HG02943 (cell line): ENCODE results near the gene TRIO.

Experiments
- ATAC-seq: cut with Tn5 transposase; IDR thresholded peaks from one replicate; pipeline ENCODE4 v1.9.1; 2021; ENCODE audit warnings: mild to moderate bottlenecking, low read depth, moderate library complexity; ENCODE audit not compliant: unreplicated experiment

The TRIO gene

DNA sequence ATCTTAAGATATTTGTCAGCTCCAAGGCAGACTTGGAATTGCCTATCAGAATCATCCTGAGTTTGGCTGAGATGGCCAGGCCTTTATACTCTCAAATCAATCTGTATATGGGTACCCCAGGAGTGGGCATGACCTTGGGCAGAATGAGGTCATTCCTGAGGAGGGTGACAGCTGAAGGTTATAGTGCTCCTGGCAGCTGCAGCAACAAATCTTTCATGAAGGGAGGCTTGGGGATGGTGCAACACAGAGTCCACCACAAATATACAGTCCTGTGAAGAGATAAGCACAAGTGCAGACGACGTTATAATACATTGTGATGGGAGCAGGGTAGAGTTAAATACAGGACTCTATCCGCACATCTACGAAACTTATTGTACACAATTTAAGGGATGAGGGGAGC is 21.1 kb upstream of the TRIO start:
- no peak for ATAC-seq

DNA sequence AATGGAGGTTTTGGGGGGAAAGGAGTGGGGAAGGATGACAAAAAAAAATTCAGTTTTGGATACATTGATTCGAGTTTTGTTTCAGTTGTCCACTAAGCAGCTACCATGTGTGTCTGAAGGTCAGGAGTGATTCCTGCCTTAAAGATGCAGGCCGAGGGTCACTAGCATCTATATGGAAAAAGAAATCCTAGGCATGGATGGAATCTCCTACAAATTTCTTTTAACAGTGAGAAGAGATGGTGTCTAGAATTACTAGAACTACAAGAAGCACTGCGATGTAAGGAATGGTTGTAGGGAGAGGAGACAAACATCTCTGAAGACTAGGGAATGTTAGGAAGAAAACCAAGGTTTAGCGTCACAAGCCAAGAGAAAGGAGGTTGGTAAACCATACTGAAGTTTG is 19.6 kb upstream of the TRIO start:
- no peak for ATAC-seq

DNA sequence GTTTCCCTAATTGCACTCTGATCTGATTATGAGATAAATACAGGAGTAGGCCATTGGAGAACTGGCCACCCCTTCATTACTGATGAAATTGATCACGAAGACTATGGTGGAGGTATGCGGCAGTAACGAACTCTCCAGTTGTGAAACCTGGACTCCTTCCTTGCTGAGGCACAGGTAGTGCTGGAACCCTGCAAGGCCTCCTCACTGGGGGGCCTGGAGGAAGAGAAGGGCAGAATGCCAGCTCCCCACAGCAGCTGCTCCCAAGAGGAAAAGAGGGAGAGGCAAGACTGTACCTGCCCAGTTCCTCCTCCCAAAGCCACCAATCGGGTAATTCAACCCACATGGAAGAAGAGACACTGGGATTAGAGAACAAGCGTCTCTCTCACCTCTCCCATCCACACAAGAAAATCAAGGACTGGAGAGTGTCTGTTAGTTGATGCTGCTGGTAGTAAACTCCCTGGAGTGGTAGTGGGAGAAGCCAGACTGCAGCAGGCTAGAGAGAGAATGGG is 19.1 kb upstream of the TRIO start:
- ATAC-seq = no peak

DNA sequence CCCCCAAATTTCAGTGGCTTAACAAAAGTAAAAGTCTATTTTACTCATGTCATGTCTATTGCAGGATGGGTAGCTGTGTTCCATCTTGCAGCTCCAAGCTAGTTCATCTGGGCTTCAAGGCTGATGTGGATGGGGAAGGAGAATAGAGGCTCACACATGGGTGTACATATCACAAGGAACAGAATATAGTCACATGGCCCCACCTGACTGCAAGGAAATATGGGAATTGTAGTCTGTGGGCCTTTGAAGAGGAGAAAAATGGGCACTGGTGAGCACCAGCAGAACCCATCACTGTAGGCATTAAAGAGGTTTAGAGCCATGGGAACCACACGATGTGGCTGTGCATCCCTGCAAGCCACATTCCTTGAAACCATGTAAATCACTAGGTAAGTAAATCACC is 17.9 kb upstream of the TRIO start:
- no peak for ATAC-seq

DNA sequence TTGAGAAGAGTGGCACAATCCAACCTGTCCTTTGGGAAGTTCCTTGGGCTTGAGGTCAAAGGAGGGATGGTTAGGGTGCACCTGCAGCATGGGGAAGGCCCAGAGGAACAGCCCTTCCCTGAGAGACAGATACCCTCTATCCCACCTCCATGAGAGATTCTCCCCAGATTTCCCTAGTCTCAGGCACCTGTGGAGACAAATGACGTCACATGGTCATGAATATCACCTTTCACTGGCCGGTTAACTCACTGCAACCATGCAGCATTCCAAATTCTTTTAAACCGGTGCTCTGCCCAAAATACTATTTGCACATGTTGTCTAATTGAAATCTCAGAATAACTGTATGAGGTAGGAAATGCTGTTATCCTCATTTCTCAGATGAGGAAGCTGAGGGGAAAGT is 15.6 kb upstream of the TRIO start:
- no peak for ATAC-seq

DNA sequence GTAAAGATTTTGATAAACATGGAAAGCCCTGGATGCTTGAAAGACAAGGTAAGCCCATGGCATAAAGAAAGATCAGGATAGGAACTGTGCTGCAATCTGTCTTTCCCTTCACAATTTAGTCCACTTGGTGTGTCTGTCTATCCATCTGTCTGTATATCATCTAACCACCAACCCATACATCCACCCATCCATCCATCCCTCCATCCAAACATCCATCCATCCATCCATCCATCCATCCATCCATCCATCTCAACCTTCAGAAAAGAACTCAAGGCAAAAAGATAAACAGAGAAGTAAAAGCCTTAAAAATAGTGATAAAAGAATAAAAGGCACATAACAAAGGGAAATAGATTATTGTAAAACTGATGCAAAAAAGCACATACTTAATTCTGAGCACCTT is 15.1 kb upstream of the TRIO start:
- ATAC-seq = no peak

DNA sequence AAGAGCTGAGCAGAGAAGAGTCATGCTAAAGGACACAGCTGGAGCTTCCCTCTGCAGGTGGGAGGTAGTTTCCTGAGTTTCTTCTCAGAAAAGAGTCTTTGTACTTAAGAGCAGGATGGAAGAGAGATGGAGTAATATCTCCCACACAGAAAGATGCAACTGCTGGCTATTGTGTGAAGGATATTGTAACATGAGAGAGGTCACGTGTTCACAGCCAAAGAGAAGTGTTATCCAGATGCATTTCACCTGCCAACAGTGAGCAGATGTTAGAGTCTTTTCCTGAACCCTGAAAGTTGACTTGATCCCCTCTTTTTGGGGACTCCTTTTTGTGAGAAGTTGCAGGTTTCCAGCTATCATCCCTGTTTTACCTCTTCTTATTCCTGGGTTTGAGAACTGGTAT is 14.0 kb upstream of the TRIO start:
- no peak for ATAC-seq

DNA sequence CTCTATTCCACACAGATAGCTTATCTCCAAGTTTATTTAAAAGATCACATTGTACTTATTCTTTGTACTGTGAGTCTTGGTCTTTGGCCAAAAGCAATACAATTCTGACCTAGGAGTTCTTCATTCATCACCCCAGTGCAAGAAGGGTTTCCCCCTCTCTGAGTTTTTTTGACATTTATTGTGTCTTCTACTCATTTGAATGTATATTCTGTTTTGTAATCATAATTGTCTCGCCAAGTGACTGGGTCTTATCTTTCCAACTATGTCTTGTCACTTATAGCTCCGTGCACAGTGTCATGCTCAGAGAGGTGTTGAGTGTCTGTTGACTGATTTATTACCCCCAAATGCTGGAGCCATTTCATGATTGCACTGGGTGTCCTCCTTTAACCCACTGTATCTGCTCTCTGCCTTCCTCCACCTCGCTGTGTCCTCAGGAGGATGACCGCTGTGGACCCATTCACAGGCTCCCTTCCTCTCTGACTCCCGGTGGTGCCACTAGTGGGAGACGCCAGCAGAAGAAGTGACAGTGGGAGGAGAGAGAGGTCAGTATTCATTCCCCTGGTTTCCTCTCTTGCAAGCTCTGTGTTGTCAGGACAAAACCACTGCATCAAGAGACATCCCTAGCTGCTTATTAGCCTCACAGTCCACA is 11.2 kb upstream of the TRIO start:
- ATAC-seq = no peak

DNA sequence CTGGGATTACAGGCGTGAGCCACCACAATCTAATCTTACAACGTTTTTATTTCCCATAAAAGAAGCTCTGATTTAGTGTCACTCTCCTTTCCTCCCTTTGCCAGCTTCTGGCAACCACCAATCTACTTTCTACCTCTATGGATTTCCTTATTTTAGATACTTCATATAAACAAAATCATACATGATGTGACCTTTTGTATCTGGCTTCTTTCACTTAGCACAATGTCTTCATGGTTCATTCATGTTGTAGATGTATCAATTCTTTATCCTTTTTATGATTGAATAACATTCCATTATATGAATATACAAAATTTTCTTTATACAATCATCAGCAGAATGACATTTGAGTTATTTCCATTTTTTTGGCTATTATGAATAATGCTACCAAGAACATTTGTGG is 9.7 kb upstream of the TRIO start:
- ATAC-seq = no peak

DNA sequence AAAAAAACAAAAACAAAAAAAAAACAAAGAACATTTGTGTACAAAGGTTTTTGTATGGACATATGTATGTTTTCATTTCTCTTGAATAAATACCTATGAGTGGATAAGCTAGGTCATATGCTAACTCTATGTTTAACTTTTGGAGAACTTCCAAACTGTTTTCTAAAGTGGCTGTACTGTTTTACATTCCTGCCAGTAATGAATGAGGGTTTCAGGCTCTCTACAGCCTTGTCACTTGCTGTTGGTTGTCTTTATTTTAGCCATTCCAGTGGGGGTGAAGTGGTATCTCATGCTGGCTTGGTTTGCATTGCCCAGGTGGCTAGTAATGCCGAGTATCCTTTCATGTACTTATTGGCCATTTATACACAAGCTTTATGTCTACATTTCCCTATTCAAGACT is 9.1 kb upstream of the TRIO start:
- no peak for ATAC-seq

DNA sequence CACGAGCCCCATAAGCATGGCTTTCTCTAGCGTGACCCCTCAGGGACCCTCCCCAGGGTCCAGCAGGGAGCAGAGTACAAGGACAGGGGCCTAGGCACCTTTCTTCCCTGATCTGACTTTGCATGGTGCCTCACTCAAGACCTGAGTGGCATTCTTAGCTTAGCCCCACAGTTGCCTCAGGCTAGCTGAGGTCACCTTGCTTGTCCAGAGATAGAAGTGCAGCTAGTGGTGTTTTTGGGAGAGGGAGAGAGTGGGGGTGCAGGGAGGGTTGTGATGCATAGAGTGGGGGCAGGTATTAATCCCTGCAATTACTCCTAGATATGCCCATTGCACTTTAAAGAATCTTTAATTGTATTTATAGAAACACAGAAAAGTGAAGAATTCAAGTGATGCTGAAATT is 8.4 kb upstream of the TRIO start:
- ATAC-seq = no peak

DNA sequence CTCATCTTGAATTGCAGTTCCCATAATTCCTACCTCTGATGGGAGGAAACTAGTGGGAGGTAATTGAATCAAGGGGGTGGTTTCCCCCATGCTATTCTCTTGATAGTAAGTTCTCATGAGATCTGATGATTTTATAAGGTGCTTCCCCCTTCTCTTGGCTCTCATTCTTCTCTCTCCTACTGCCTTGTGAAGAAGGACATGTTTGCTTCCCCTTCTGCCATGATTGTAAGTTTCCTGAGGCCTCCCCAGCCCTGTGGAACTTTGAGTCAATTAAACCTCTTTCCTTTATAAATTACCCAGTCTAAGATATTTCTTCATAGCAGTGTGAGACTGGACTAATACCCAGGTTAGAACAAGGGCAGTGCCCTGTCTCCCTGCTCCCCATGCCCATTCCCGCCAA is 7.5 kb upstream of the TRIO start:
- no peak for ATAC-seq

DNA sequence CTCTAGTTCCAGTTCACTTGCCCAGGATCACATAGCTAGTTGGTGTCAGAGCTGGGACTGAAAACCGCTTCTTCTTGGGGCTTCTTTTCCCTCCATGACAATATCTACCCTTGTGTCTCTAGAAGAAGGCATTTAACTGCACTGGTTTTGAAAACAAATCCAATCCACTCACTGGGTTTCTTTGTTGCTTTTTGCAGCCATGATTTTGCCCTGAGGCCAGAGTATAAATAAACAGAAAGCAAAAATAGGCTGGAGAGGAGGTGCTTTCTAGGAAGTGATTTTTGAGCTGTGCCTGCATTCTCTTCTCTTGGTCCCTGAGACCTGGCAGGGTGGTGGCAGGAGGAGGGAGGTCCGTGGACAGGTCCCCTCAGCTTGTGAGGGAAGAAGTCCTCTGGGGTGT is 6.9 kb upstream of the TRIO start:
- no peak for ATAC-seq

DNA sequence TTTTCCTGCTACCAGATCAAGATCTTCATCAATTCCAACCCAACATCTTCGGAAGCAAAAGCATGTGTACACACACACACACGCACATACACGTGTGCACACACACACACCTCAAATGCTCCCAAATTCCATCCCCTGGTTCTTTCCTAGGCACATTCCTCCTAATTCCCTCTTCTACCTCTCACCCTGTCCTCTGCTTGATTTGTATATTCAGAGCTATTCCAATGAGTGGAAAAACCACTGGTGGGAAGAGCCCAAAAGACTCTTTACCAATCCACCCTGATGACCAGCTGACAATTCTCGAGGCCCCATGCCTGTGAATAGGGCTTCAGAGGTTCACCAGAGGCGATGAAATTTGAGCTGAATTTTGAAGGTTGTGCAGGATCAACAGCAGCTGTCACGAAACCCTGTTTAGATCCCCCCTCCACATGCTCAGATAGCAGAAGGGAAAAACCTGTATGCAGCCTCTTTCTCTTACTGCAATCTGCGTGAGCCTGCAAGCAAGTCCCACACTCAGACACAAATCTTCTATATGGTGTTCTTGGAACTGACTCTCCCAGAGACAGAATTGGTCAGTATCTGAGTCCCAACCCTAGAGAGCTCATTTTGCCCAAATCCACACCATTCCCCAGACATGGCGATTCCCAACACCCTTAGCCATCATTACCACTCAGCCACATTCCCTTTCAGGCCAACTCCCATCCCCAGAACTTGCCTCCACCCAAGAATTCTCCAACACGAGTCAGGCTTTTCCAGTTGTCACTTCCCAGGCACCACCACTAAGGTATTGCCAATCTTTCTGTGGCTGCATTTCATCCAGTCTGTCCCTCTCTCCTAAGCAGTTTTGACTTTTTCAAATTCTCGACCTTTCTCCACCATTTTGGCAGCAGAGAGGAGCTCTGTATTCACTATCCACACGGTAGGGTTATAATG is 4.3 kb upstream of the TRIO start:
- no peak for ATAC-seq

DNA sequence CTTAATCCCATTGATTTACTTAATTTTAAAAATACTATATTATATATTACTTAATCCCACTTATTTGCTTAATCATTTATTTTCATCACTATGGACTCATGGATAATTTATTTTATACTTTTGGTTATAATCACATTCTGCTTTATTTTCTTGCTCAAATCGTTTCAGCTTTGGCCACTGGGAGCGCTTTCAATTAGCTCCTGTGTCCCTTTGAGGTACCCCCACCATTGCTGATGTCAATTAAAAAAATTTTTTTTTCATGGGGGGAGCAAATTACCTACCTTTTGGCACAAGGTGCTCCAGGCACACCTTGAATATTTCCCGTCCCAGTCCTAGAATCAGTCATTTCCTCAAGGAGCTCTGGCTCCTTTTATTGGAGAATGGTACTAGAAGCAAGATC is 1.4 kb upstream of the TRIO start:
- ATAC-seq = no peak

DNA sequence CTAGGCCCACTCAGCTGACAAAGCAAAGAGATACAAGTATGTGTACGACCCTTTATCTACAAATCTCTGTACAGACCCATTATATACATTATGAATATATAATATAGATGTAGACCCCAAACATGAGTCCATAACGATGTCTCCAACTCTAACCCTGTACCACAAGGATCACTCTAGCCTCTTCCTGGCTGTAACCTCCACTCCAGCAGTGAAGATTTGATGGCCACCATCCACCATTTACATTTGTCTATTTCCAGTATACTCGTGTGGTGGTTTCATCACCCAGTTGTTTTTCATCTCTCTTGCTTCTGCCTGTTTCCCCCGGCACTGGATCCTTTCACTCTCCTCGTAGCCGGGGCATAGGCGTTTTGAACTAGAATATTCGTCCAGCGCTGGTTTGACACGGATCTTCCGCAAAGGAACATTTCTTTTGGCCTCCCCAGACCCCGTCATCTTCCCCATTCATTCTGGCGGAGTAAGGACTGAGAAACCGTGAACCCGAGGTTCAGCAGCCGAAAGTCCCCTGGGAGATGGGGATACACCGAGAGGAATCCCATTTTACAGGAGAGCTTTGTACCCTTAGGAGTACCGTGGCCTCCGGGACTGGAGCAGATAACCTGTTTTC is 828 bp upstream of the TRIO start:
- ATAC-seq = peak; percentile 1

DNA sequence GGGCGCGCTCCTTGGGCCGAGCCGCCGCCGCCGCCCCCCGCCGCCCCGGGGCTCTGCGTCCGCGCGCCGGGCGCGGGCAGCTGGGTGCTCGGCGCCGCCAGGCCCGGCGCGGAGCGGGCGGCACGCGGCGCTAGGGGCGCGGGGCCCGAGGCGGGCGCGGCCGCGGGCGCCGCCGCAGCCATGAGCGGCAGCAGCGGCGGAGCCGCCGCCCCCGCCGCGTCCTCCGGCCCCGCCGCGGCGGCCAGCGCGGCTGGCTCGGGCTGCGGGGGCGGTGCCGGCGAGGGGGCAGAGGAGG is 351 bp downstream of the TRIO start:
- peak; percentile 0 for ATAC-seq

DNA sequence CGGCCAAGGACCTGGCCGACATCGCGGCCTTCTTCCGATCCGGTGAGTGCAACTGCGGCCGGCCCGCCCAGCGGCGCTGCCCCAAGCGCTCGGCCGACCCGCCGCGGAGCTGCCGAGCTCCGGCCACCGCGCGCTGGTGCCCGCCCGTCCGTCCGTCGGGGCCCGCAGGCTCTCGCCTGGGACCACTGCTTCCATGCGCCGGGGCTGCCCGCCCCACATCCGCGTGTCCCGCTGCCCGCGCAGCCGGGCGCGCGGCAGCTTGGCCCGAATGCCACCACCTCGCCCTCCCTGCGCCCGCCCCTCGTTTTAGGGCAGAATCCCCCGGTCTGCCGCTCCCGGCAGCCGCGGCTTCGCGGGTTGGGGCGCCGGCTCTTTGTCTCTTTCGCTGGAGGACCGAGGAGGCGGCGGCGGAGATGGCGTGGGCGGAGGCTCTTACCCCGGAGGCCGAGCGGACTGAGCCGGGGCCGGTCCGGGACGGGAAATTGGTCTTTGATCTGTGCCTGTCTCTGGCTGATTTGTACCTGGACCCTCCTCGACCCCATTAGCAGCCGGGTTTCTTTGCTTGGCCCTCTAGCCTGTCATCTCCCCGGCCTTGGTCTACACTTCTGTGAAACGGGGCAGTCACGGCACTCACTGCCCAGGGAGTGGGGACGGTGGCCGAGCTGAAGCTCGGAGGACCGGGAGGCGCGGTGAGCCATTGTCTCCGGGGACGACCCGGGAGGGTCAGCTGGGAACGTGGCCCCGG is 871 bp downstream of the TRIO start:
- ATAC-seq = peak; percentile 6

DNA sequence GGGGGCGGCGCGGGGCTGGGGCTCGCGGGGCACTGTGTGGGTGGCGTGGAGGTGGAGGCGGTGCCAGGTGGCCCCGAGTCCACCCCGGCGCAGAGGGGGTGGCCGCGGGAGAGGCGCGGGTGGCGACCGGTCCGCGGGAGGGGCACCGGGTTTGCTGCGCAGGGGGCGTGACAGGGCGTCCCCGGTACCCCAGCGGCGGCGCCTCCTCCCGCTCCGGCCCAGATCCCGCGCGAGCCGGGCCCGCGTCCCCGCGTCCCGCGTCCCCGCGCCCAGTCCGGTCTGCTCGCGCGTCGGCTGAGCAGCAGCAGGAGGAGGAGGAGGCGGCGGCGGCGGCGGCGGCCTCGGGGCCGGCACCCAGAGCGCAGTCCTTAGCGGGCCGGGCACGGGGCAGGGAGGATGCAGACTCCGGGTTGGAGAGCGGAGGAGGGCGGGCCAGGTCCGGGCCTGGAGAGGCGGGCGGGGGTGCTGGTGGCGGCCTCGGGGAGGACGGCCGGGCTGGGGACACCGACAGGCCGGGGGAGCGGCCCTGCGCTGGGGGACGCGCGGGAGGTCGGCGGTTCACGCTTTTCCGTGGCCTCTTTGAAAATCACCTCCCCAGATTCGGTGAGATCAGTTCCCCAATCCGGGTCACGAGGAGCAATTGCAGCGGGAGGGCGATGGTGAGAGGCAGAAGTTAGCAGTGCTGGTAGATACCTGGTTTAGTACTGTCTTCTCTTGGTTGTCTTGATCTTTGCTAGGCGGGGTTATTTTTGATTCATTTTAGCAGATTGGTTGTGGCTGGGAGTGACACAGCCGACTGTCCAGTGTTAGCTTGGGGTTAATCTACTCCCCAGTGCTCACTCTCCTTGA is 1.7 kb downstream of the TRIO start:
- peak; percentile 50 for ATAC-seq
